G401 (cell line): ENCODE results near the gene NHLRC3. TPM values are rescaled to one million over a fixed set of nuclear protein-coding genes. Genes with fewer than 3 reads are reported as not detected.
"Not testable (repeated sequence)": the region's sequence is repeated elsewhere in the genome, so short reads cannot be mapped to it uniquely, and the experiment has no call there.

Source experiments
- DNase-seq: peaks from one replicate; pipeline ENCODE4 v3.0.0-alpha.2; 2015; ENCODE audit warnings: low spot score
- in situ Hi-C: cut with HindIII; loops from 2 replicates; pipeline ENCODE4 v1.10.0; 2016; ENCODE audit warnings: low sequenced_read_pairs, mixed read lengths
- total RNA-seq: library from RNA; depleted of rRNA; stranded (reverse); fragments of >200 nt; shearing (Covaris generic); gene quantifications from 2 replicates; pipeline ENCODE4 v1.2.3, GENCODE V29; 2014; rRNA removed

Gene NHLRC3, protein sequence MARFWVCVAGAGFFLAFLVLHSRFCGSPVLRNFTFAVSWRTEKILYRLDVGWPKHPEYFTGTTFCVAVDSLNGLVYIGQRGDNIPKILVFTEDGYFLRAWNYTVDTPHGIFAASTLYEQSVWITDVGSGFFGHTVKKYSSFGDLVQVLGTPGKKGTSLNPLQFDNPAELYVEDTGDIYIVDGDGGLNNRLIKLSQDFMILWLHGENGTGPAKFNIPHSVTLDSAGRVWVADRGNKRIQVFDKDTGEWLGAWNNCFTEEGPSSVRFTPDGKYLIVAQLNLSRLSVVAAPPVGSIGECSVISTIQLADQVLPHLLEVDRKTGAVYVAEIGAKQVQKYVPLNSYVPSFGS
- total RNA-seq = 4.6 and 9.9 TPM in 2 replicates

- DNase-seq = peak; percentile 92
- in situ Hi-C loops = no loop called here
Observed at GRCh38 chr13:39037880-39038568, at the start of gene NHLRC3, which contains the start of gene PROSER1. Gene NHLRC3 (plus strand): TSS chr13:39038456. CDS start chr13:39038640, 184 bp downstream. Gene PROSER1 (minus strand): TSS chr13:39038089. CDS start chr13:39037242, 847 bp downstream.

GRCh38 chr13:38990693-38991092, 47.6 kb upstream of the NHLRC3 start, which contains the start of gene STOML3:
Gene STOML3 (minus strand): TSS chr13:38990831. CDS start chr13:38990721, 110 bp downstream.
- in situ Hi-C loops = no loop called here
- no peak for DNase-seq

DNA sequence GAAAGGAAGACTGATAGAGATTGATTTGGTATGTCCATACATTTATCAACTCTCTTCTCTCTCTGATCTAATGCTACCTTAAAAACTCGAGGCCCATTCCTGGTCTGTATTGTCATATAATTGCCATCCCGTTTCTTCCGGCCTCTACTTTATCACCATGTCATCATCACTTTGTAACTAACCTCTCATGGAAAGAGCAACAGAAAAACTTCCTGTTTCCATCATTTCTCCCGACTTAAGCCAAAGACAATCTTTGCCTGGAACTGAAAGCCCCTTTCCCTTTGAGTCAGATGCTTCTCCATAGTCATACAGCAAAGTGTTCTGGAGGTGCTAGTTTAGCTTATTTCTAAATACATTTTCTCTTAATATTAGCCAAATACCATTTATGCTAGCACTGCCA, 44.9 kb upstream of the NHLRC3 start:
- in situ Hi-C loops = no loop called here
- no peak for DNase-seq

- in situ Hi-C loops = no loop called here
Observed at GRCh38 chr13:38998739-38999138, 39.5 kb upstream of the NHLRC3 start.

DNA sequence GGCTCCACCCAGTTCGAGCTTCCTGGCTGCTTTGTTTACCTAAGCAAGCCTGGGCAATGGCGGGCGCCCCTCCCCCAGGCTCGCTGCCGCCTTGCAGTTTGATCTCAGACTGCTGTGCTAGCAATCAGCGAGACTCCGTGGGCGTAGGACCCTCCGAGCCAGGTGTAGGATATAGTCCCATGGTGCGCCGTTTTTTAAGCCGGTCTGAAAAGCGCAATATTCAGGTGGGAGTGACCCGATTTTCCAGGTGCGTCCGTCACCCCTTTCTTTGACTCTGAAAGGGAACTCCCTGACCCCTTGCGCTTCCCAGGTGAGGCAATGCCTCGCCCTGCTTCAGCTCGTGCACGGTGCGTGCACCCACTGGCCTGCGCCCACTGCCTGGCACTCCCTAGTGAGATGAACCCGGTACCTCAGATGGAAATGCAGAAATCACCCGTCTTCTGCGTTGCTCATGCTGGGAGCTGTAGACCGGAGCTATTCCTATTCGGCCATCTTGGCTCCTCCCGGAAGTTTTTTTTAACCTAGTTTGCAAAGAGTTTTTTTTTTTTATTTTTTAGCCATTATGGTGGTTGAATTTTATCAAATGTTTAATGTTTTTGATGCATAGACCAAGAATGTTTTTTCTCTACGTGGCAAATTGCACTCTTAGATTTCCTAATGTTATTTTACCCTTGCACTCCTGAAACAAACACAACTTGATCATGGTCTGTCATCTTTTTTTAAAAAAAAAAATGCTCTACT, 31.7 kb upstream of the NHLRC3 start:
- DNase-seq, in situ Hi-C loops: not testable (repeated sequence)

More at GRCh38 chr13:38998739-38999138, 39.5 kb upstream of the NHLRC3 start:
- DNase-seq = no peak

DNA sequence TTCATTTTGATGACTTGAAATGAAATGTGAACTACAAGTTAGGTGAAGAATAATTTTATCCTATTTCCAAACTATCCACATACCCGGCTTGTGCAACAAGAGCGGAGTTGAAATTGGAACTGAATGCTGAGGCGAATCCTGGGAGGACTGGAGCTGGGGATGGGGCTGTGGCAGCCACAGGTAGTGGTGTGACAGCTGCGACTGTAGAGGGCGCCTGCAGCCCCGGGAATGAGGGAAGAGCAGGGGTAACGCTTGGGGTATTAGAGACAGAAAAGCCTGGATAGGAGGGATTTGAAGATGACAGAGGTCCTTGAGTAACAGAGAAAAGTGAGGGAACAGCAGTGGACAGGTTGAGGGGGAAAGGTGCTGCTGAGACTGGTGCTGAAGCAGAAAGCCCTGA, 25.6 kb upstream of the NHLRC3 start:
- in situ Hi-C loops = no loop called here
- no peak for DNase-seq

DNA sequence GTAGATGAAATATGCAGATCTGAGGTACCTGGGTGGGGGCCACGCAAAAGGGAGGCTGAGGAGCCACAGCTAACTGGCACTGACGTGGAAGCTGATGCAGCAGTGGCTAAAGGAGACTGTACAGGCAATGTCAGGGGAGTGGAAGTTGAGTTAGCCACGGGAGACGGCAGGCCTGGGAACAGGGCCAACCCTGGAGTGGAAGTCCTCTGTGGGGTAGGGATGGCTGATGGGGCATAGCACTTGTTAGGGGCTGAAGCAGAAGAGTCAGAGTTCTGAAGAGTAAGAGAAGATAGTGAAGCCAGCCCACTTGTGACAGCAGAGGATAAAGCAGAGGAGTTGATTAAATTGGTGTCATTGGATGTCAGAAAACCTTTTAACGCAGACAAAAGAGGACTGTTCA, 24.8 kb upstream of the NHLRC3 start:
- DNase-seq = no peak
- in situ Hi-C loops = no loop called here

DNA sequence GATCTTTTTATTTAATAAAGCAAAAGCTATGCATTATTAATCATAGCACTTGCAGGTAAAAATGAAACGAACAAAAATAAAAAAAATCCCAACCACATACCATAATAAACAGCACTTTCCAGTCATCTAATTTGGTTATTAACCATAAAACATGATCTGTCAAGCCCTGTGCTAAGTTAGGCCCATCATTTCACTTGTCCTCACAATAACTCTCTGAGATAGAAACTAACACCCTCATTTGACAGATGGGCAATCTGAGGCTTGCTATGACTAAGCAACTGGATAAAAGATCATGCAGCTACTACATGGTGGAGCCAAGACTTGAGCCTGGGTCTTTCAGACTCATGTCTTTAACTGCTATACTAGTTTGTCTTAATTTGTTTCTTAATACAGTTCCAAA, 22.2 kb upstream of the NHLRC3 start:
- in situ Hi-C loops = no loop called here
- no peak for DNase-seq

GRCh38 chr13:39016787-39017186, 21.5 kb upstream of the NHLRC3 start:
- peak; percentile 71 for DNase-seq

GRCh38 chr13:39020853-39021462, 17.3 kb upstream of the NHLRC3 start:
- in situ Hi-C loops = no loop called here
- no peak for DNase-seq

More at GRCh38 chr13:39016787-39017186, 21.5 kb upstream of the NHLRC3 start:
- in situ Hi-C loops = no loop called here

- no peak for DNase-seq
- in situ Hi-C loops = no loop called here
Observed at GRCh38 chr13:39023316-39023715, 14.9 kb upstream of the NHLRC3 start.

GRCh38 chr13:39023761-39024160, 14.5 kb upstream of the NHLRC3 start:
- in situ Hi-C loops = no loop called here

DNA sequence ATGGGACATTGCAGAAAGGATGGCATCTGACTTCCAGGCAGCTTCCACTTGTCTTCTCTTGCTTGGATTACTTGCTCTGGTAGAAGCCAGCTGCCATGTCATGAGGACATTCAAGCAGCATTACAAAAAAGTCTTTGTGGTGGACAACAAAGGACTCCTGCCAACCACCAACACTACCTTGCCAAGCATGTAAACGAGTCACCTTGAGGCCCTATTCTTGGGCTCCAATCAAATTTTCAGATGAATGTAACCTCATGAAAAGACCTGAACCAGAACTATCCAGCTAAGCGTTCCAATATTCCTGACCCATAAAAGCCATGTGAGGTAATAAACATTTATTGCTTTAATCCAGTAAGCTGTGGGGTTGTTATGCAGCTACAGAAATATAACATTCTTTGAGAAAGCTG, 12.8 kb upstream of the NHLRC3 start:
- no peak for DNase-seq
- in situ Hi-C loops = no loop called here

More at GRCh38 chr13:39023761-39024160, 14.5 kb upstream of the NHLRC3 start:
- no peak for DNase-seq

DNA sequence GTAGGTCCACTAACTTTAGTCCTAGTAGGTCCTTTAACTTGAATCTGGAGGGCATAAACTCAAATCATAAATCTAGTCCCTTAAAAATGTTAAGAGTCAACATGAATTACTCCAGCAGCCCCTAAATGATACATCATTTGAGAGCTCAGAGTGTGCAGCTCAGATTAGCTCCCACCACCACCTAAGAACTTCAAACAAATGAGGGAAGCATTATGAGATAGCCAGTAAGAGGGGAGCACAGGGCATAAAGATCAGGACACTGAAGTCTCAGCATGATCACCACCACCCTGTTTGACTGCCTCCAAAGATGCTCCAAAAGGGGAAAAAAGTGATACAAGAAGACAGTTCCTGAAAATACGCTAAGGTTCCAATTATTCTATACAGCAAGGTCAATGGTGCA, 6.1 kb upstream of the NHLRC3 start:
- no peak for DNase-seq
- in situ Hi-C loops = no loop called here

DNA sequence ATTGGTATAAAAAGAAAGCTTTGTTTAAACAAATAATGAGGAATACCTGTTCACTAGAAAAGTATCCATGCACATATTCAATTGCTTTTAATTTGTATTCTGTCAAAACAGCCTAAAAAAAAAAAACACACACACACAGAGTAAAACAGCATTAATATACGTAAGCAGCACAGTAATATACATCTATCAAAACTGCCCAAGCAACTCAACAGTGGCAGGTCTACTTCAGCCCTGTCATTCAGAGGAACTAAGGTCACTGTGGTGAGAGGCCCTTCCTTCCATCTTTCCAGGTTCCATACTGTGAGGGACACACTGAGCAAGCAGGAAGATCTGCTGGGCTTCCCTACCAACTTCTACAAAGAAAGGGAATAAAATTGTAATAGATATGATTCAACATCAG, 4.2 kb upstream of the NHLRC3 start:
- DNase-seq = no peak
- in situ Hi-C loops = no loop called here

- in situ Hi-C loops = no loop called here
- DNase-seq = no peak
Observed at GRCh38 chr13:39035204-39035603, 3.1 kb upstream of the NHLRC3 start.

- in situ Hi-C loops = no loop called here
- no peak for DNase-seq
Observed at GRCh38 chr13:39035799-39036198, 2.5 kb upstream of the NHLRC3 start.

- no peak for DNase-seq
- in situ Hi-C loops = no loop called here
Observed at GRCh38 chr13:39036212-39036611, 2.0 kb upstream of the NHLRC3 start.

DNA sequence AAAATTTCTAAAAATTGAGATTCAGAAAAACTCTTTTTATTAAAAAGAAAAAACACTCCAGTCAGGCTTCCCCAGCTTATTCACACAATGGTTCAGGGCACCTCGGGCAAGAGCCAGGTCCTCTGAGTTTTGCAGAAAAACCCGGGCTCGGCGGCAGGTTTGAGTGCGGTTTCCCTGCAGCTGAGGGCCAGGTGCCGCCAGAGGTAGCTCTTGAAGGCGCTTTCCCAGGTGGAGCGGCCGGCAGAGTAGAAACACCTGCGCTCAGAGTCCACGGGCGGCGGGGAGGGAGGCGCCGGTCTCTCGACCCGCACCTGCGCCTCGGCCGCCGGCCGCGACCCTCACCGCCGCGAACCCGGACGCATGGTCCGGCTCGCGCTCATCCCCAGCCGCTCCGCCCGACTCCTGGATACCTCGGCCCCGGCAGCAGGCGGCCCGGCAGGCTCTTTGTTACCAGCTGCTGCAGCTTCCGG, 811 bp upstream of the NHLRC3 start:
- in situ Hi-C loops = no loop called here
- no peak for DNase-seq
